ENCODE measurements around the gene ERRFI1. TPM values are rescaled to one million over a fixed set of nuclear protein-coding genes. Genes with fewer than 3 reads are reported as not detected.
A peak's percentile ranks its signal among the peaks of the same experiment; 100 is the strongest.

Gene ERRFI1
- total RNA-seq, 4 donors from 2014 or later: 59.9 to 133 (median 85.0) TPM

GRCh38 chr1:8047686-8048445, 21.8 kb upstream of the ERRFI1 start:
- Histone ChIP-seq H3K9me3 (no peaks in the 10 kb centered on the region), H3K27me3 (no peaks in the 10 kb centered on the region), H3K27ac (peak overlapping the region in 2 of 3 donors; percentile 28 to 43), H3K4me1 (peaks cover 17 to 27% of the 10 kb centered on the region in 2 donors), H3K4me3 (replicated peaks in 1 of 3) (no peak overlapping the region), H3K36me3 (no peaks in the 10 kb centered on the region)
- DNase-seq: no peak
- WGBS, 2 donors: 54 to 72% methylated on average over 7 of the region's 7 CpGs
- no peak for TF ChIP-seq CTCF (IDR thresholded peaks at IDR 0.05)
- no peak for TF ChIP-seq POLR2A (IDR thresholded peaks at IDR 0.05)
- intact Hi-C loops (cut with DNase I): no loop called here

GRCh38 chr1:8047112-8047511, 21.0 kb upstream of the ERRFI1 start:
- Histone ChIP-seq H3K36me3 (no peaks in the 10 kb centered on the region), H3K4me1 (peaks cover 17 to 23% of the 10 kb centered on the region in 2 donors), H3K27me3 (no peaks in the 10 kb centered on the region), H3K9me3 (no peaks in the 10 kb centered on the region), H3K27ac (peak overlapping the region; percentile 8 to 43 (median 28)), H3K4me3 (replicated peaks in 1 of 3) (no peak overlapping the region)
- WGBS, 2 donors: 63% methylated on average over 3 of the region's 3 CpGs
- DNase-seq: no peak
- intact Hi-C loops (cut with DNase I): no loop called here
- TF ChIP-seq CTCF (IDR thresholded peaks at IDR 0.05): no peak
- TF ChIP-seq POLR2A (IDR thresholded peaks at IDR 0.05): no peak

- 93 to 94% methylated on average over 12 of the region's 12 CpGs for WGBS, 2 donors
- TF ChIP-seq POLR2A (IDR thresholded peaks at IDR 0.05): no peak
- TF ChIP-seq CTCF (IDR thresholded peaks at IDR 0.05): no peak
Observed at GRCh38 chr1:8046391-8046790, 20.3 kb upstream of the ERRFI1 start.

GRCh38 chr1:8043621-8044020, 17.5 kb upstream of the ERRFI1 start:
- intact Hi-C loops (cut with DNase I): no loop called here
- H3K27ac ChIP-seq: no peak overlapping the region
- no peaks in the 10 kb centered on the region for H3K9me3 ChIP-seq
- no peaks in the 10 kb centered on the region for H3K36me3 ChIP-seq
- DNase-seq: no peak
- H3K27me3 ChIP-seq: no peaks in the 10 kb centered on the region
- TF ChIP-seq POLR2A (IDR thresholded peaks at IDR 0.05): no peak
- TF ChIP-seq CTCF (IDR thresholded peaks at IDR 0.05): no peak
- no peak overlapping the region for H3K4me3 ChIP-seq (replicated peaks in 1 of 3)
- H3K4me1 ChIP-seq: peaks cover 17 to 31% of the 10 kb centered on the region in 2 donors
- 78 to 86% methylated on average over 2 of the region's 2 CpGs for WGBS, 2 donors

More at GRCh38 chr1:8046391-8046790, 20.3 kb upstream of the ERRFI1 start:
- H3K27me3 ChIP-seq: no peaks in the 10 kb centered on the region
- H3K27ac ChIP-seq: peak overlapping the region in 1 of 3 donors; percentile 28
- H3K4me1 ChIP-seq: peaks cover 17 to 23% of the 10 kb centered on the region in 2 donors
- H3K9me3 ChIP-seq: no peaks in the 10 kb centered on the region
- no peaks in the 10 kb centered on the region for H3K36me3 ChIP-seq
- intact Hi-C loops (cut with DNase I): no loop called here
- no peak overlapping the region for H3K4me3 ChIP-seq (replicated peaks in 1 of 3)
- DNase-seq: no peak

GRCh38 chr1:8042134-8042533, 16.0 kb upstream of the ERRFI1 start:
- DNase-seq: no peak
- WGBS, 2 donors: 94 to 99% methylated on average over 3 of the region's 3 CpGs
- intact Hi-C loops (cut with DNase I): no loop called here

More at GRCh38 chr1:8042134-8042533, 16.0 kb upstream of the ERRFI1 start:
- H3K27ac ChIP-seq: no peak overlapping the region
- no peaks in the 10 kb centered on the region for H3K9me3 ChIP-seq
- no peaks in the 10 kb centered on the region for H3K27me3 ChIP-seq
- no peak for TF ChIP-seq POLR2A (IDR thresholded peaks at IDR 0.05)
- no peak overlapping the region for H3K4me3 ChIP-seq (replicated peaks in 1 of 3)
- H3K36me3 ChIP-seq: no peaks in the 10 kb centered on the region
- peaks cover 7 to 20% of the 10 kb centered on the region in 2 donors for H3K4me1 ChIP-seq
